Activated CD4-positive, alpha-beta T cell treated with anti-CD3 and anti-CD28 coated beads, Interleukin-2, amount 50 U/mL, for 4 hours (primary cell): ENCODE measurements around the gene CIPC.

Experiments
- DNase-seq, 2 experiments: peaks; one replicate each; pipeline ENCODE4 v3.0.0-alpha.2; 2020

Gene CIPC

GRCh38 chr14:77103951-77104350 lies 5.9 kb downstream of the CIPC start:
- DNase-seq, result no peak

- DNase-seq, result no peak
Observed at GRCh38 chr14:77104393-77104792, 6.3 kb downstream of the CIPC start.

GRCh38 chr14:77105145-77105939 lies 7.3 kb downstream of the CIPC start:
- DNase-seq, result no peak

GRCh38 chr14:77106666-77107065 lies 8.6 kb downstream of the CIPC start:
- DNase-seq, result no peak

- DNase-seq, result no peak
Observed at GRCh38 chr14:77107228-77107627, 9.2 kb downstream of the CIPC start.

- no peak for DNase-seq
Observed at GRCh38 chr14:77108753-77109152, 10.7 kb downstream of the CIPC start.

- DNase-seq, result no peak
Observed at GRCh38 chr14:77109656-77110055, 11.6 kb downstream of the CIPC start.

- no peak for DNase-seq
Observed at GRCh38 chr14:77110286-77110685, 12.2 kb downstream of the CIPC start.

- DNase-seq, result no peak
Observed at GRCh38 chr14:77111021-77111420, 13.0 kb downstream of the CIPC start.

GRCh38 chr14:77113644-77114043 lies 15.6 kb downstream of the CIPC start:
- no peak for DNase-seq

- DNase-seq, result no peak
Observed at GRCh38 chr14:77114609-77115008, 16.6 kb downstream of the CIPC start.

- no peak for DNase-seq
Observed at GRCh38 chr14:77116172-77116817, 18.2 kb downstream of the CIPC start.

- no peak for DNase-seq
Observed at GRCh38 chr14:77119851-77120250, 21.8 kb downstream of the CIPC start.

GRCh38 chr14:77120771-77121743 lies 23.0 kb downstream of the CIPC start:
- DNase-seq, result no peak

- DNase-seq, result no peak
Observed at GRCh38 chr14:77122526-77123125, 24.6 kb downstream of the CIPC start.

- DNase-seq, result no peak
Observed at GRCh38 chr14:77123381-77124325, 25.6 kb downstream of the CIPC start.

- DNase-seq, result peak; percentile 35 to 44
Observed at GRCh38 chr14:77124345-77125280, 26.6 kb downstream of the CIPC start.

- no peak for DNase-seq
Observed at GRCh38 chr14:77125281-77125801, 27.3 kb downstream of the CIPC start.

GRCh38 chr14:77125823-77126325 lies 27.8 kb downstream of the CIPC start:
- no peak for DNase-seq

GRCh38 chr14:77126461-77126990 lies 28.5 kb downstream of the CIPC start:
- DNase-seq, result no peak
